ENCODE data around the gene NLRP3.

DNA sequence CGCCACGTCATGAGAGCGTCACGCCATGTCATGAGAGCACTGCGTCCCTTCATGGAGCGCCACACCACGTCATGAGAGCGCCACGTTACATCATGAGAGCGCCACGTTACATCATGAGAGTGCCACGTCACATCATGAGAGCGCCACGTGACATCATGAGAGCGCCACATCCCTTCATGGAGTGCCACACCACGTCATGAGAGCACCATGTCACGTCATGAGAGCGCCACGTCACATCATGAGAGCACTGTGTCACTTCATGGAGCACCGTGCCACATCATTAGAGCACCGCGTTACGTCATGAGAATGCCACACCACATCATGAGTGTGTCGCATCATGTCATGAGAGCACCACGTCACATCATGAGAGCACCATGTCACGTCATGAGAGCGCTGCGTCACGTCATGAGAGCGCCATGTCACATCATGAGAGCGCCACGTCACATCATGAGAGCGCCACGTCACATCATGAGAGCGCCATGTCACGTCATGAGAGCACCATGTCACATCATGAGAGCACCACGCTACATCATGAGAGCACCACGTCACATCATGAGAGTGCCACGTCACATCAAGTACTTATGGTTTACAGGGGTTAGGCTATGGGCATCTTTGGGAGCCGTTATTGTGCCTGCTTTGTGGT lies 9.8 kb upstream of the NLRP3 start:
- TF ChIP-seq, protein P1, sequence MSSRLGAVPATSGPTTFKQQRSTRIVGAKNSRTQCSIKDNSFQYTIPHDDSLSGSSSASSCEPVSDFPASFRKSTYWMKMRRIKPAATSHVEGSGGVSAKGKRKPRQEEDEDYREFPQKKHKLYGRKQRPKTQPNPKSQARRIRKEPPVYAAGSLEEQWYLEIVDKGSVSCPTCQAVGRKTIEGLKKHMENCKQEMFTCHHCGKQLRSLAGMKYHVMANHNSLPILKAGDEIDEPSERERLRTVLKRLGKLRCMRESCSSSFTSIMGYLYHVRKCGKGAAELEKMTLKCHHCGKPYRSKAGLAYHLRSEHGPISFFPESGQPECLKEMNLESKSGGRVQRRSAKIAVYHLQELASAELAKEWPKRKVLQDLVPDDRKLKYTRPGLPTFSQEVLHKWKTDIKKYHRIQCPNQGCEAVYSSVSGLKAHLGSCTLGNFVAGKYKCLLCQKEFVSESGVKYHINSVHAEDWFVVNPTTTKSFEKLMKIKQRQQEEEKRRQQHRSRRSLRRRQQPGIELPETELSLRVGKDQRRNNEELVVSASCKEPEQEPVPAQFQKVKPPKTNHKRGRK (CRISPR knock-in tag; IDR thresholded peaks at IDR 0.05): no peak
- no peak for TF ChIP-seq MLLT10 (CRISPR knock-in tag; IDR thresholded peaks at IDR 0.05)
- no peak for TF ChIP-seq ZFX (CRISPR knock-in tag; IDR thresholded peaks at IDR 0.05; ENCODE audit: low read depth)
- TF ChIP-seq BORCS8-MEF2B (CRISPR knock-in tag; IDR thresholded peaks at IDR 0.05): no peak

All from HepG2 (cell line).